Caco-2 (cell line): ENCODE results near the gene PCLAF. TPM values are rescaled to one million over a fixed set of nuclear protein-coding genes. Genes with fewer than 3 reads are reported as not detected.

ENCODE experiments used
- BruUV-seq: library from RNA; stranded (reverse); fragments of 400-500 nt; replicated peaks from 2 replicates; lab custom pipeline; 2021; lab: Mats Ljungman, UMichigan
- CTCF ChIA-PET: fragments of 300-600 bp; sonication (Branson Sonifier 250); formaldehyde crosslinking; loops from one replicate; lab custom pipeline; 2022; ENCODE audit warnings: antibody characterized with exemption; lab: Charles Lee
- POLR2A ChIA-PET: fragments of 300-600 bp; sonication (Branson Sonifier 250); formaldehyde crosslinking; loops from one replicate; lab custom pipeline; 2022; ENCODE audit warnings: antibody characterized with exemption; lab: Charles Lee
- DNase-seq, 2 experiments: peaks; one replicate each; pipeline versions ENCODE4 v3.0.0 to v3.0.0-alpha.2; 2020 to 2022
- H3K27me3 ChIP-seq: replicated peaks from 2 replicates; pipeline ENCODE4 v1.6.0; 2011; ENCODE audit warnings: low read length; ENCODE audit not compliant: control insufficient read depth, insufficient read depth
- H3K36me3 ChIP-seq: 2 replicates; pipeline ENCODE4 v1.5.1; 2011; ENCODE audit warnings: low read length; ENCODE audit not compliant: control insufficient read depth, insufficient read depth
- H3K4me1 ChIP-seq: fragments of 250-450 bp; sonication (Bioruptor Pico); 2 replicates; pipeline ENCODE4 v1.5.1; 2020; ENCODE audit warnings: mild to moderate bottlenecking
- H3K4me3 ChIP-seq: 2 replicates; pipeline ENCODE4 v1.5.1; 2011; ENCODE audit warnings: low read depth, mild to moderate bottlenecking, control low read depth, low read length
- H3K9me3 ChIP-seq: fragments of 250-450 bp; sonication (Bioruptor Pico); 2 replicates; pipeline ENCODE4 v1.5.1; 2020; ENCODE audit warnings: mild to moderate bottlenecking, moderate library complexity
- H3K27ac Mint-ChIP-seq: one replicate; pipeline ENCODE4 v1.8.0; 2022; ENCODE audit warnings: mixed read lengths; ENCODE audit not compliant: unreplicated experiment
- H3K27me3 Mint-ChIP-seq: one replicate; pipeline ENCODE4 v1.8.0; 2022; ENCODE audit warnings: mixed read lengths; ENCODE audit not compliant: insufficient read depth, unreplicated experiment
- H3K36me3 Mint-ChIP-seq: one replicate; pipeline ENCODE4 v1.8.0; 2022; ENCODE audit warnings: mild to moderate bottlenecking, mixed read lengths; ENCODE audit not compliant: insufficient read depth, unreplicated experiment
- H3K4me1 Mint-ChIP-seq: one replicate; pipeline ENCODE4 v1.8.0; 2022; ENCODE audit warnings: low read depth, mixed read lengths; ENCODE audit not compliant: unreplicated experiment
- H3K4me3 Mint-ChIP-seq: one replicate; pipeline ENCODE4 v1.8.0; 2022; ENCODE audit warnings: mild to moderate bottlenecking, moderate library complexity, mixed read lengths; ENCODE audit not compliant: unreplicated experiment
- H3K9me3 Mint-ChIP-seq: one replicate; pipeline ENCODE4 v1.8.0; 2022; ENCODE audit warnings: mixed read lengths; ENCODE audit not compliant: unreplicated experiment
- CTCF ChIP-seq, 2 experiments: fragments of 200-600 bp in 1 of 2; IDR thresholded peaks; 1 replicate in 1 of 2; 2 replicates in 1 of 2; pipeline versions ENCODE4 v1.5.1 to v1.8.0; 2011 to 2022; ENCODE audit warnings: antibody characterized with exemption in 1 of 2, control low read depth in 1 of 2, inconsistent platforms in 1 of 2, low read depth in 1 of 2, low read length in 1 of 2, mild to moderate bottlenecking in 1 of 2, moderate library complexity in 1 of 2; ENCODE audit not compliant: insufficient read depth in 1 of 2, severe bottlenecking in 1 of 2, unreplicated experiment in 1 of 2
- intact Hi-C: fragments of 100-400 bp; cut with micrococcal nuclease; formaldehyde crosslinking; loops from one replicate; pipeline ENCODE4 v1.10.0; 2022; ENCODE audit not compliant: unreplicated experiment
- total RNA-seq: library from RNA; stranded (reverse); gene quantifications from 2 replicates; pipeline ENCODE4 v1.2.3, GENCODE V29; 2022

PCLAF gene
- total RNA-seq, 1 experiment from 2014 or later: 93.7 TPM

- CTCF ChIA-PET: no interaction called here
- Histone ChIP-seq H3K36me3 (no peaks in the 10 kb centered on the region; the same call in 1 of the 2 replicates), H3K4me3 (no peak overlapping the region), H3K9me3 (no peaks in the 10 kb centered on the region), H3K4me1 (peaks cover 5% of the 10 kb centered on the region; the same call in 1 of the 2 replicates), H3K27me3 (no peaks in the 10 kb centered on the region)
- no TSS peak for BruUV-seq
- no peak overlapping the region for H3K27ac Mint-ChIP-seq
- intact Hi-C loops: no loop called here
- no peak for TF ChIP-seq CTCF (IDR thresholded peaks at IDR 0.05; ENCODE audit: insufficient read depth in 1 of 2, low read depth in 1 of 2, low read length in 1 of 2, severe bottlenecking in 1 of 2, unreplicated experiment in 1 of 2)
- POLR2A ChIA-PET: no interaction called here
- H3K9me3 Mint-ChIP-seq: no peaks in the 10 kb centered on the region
- H3K36me3 Mint-ChIP-seq: peaks cover 47% of the 10 kb centered on the region
- H3K4me1 Mint-ChIP-seq: no peaks in the 10 kb centered on the region
- no peak overlapping the region for H3K4me3 Mint-ChIP-seq
- no peak for DNase-seq
- H3K27me3 Mint-ChIP-seq: no peaks in the 10 kb centered on the region
These were observed 42.7 kb upstream of the PCLAF start for GRCh38 chr15:64423970-64424369.

GRCh38 chr15:64422697-64423096 lies 41.5 kb upstream of the PCLAF start:
- no peak for DNase-seq
- no peaks in the 10 kb centered on the region for H3K9me3 Mint-ChIP-seq
- CTCF ChIA-PET: no interaction called here
- H3K36me3 Mint-ChIP-seq: peaks cover 55% of the 10 kb centered on the region
- H3K4me1 Mint-ChIP-seq: no peaks in the 10 kb centered on the region
- intact Hi-C loops: no loop called here
- no peak overlapping the region for H3K4me3 Mint-ChIP-seq
- POLR2A ChIA-PET: no interaction called here
- H3K27me3 Mint-ChIP-seq: no peaks in the 10 kb centered on the region
- no peak overlapping the region for H3K4me3 ChIP-seq
- no peak for TF ChIP-seq CTCF (IDR thresholded peaks at IDR 0.05; ENCODE audit: insufficient read depth in 1 of 2, low read depth in 1 of 2, low read length in 1 of 2, severe bottlenecking in 1 of 2, unreplicated experiment in 1 of 2)
- H3K27ac Mint-ChIP-seq: no peak overlapping the region
- no peaks in the 10 kb centered on the region for H3K27me3 ChIP-seq
- H3K36me3 ChIP-seq: no peaks in the 10 kb centered on the region; the same call in 1 of the 2 replicates
- no TSS peak for BruUV-seq
- H3K9me3 ChIP-seq: no peaks in the 10 kb centered on the region
- H3K4me1 ChIP-seq: peaks cover 5% of the 10 kb centered on the region; the same call in 1 of the 2 replicates

GRCh38 chr15:64412216-64412615 lies 31.0 kb upstream of the PCLAF start:
- Histone ChIP-seq H3K9me3 (no peaks in the 10 kb centered on the region), H3K4me3 (no peak overlapping the region), H3K27me3 (no peaks in the 10 kb centered on the region), H3K36me3 (no peaks in the 10 kb centered on the region), H3K4me1 (no peaks in the 10 kb centered on the region)
- ChIA-PET CTCF (no interaction called here), POLR2A (no interaction called here)
- TF ChIP-seq CTCF (IDR thresholded peaks at IDR 0.05; ENCODE audit: insufficient read depth in 1 of 2, low read depth in 1 of 2, low read length in 1 of 2, severe bottlenecking in 1 of 2, unreplicated experiment in 1 of 2): no peak
- peaks cover 59% of the 10 kb centered on the region for H3K36me3 Mint-ChIP-seq
- H3K4me1 Mint-ChIP-seq: no peaks in the 10 kb centered on the region
- intact Hi-C loops: no loop called here
- no peak for DNase-seq
- no peak overlapping the region for H3K27ac Mint-ChIP-seq
- H3K27me3 Mint-ChIP-seq: no peaks in the 10 kb centered on the region
- H3K9me3 Mint-ChIP-seq: no peaks in the 10 kb centered on the region
- no TSS peak for BruUV-seq
- H3K4me3 Mint-ChIP-seq: no peak overlapping the region
